Measurements from ENCODE around the gene FAM184B. TPM values are rescaled to one million over a fixed set of nuclear protein-coding genes. Genes with fewer than 3 reads are reported as not detected.
"Not testable (repeated sequence)": the region's sequence is repeated elsewhere in the genome, so short reads cannot be mapped to it uniquely, and the experiment has no call there.

FAM184B gene
- total RNA-seq, 1 experiment from 2014 or later = 0.09 TPM

DNA sequence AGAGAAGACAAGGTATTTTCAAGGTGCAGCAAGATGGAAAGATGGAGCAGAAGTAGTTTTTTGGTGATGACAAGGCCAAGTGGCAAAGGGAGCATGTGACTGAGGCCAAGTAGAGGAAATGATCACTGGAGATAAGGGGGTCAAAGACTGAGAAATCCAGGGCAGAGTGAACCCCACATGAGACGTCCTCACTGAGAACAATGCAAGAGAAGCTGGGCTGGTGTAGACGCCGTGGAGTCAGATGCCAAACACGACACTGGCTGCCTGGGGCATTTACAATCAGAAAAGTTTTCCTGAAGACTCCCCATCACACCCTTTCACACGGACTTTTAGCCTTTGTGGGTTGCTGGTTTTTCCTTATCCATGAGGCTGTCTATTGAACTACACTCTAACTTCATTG, 69.3 kb downstream of the FAM184B start:
- Histone ChIP-seq H4K5ac (ENCODE audit: insufficient read length, low read depth, low read length) (no peak overlapping the region), H3K79me1 (ENCODE audit: insufficient read depth, low read depth, low read length, poor library complexity, severe bottlenecking) (no peaks in the 10 kb centered on the region), H2BK120ac (ENCODE audit: low read depth, low read length, poor library complexity, severe bottlenecking) (no peak overlapping the region), H4K8ac (replicated peaks; ENCODE audit: insufficient read length, low read depth, low read length) (no peak overlapping the region), H3K23ac (ENCODE audit: insufficient read length, low read depth, low read length) (no peak overlapping the region), H3K27ac (ENCODE audit: insufficient read length, low read depth, low read length) (no peak overlapping the region), H2BK5ac (ENCODE audit: insufficient read length, low read length) (no peak overlapping the region), H4K91ac (ENCODE audit: insufficient read length, low read depth, low read length) (no peak overlapping the region), H3K18ac (ENCODE audit: insufficient read length, low read depth, low read length) (no peak overlapping the region), H3K4me2 (ENCODE audit: insufficient read depth, insufficient read length, low read length) (no peak overlapping the region), H4K20me1 (ENCODE audit: control insufficient read depth, insufficient read depth, insufficient read length) (no peaks in the 10 kb centered on the region), H3K23me2 (ENCODE audit: insufficient read length, low read depth, low read length, poor library complexity, severe bottlenecking) (no peaks in the 10 kb centered on the region), H2BK15ac (ENCODE audit: low read depth, low read length) (no peak overlapping the region), H3T11ph (ENCODE audit: low read length) (no peak overlapping the region), H3K4ac (ENCODE audit: low read depth, low read length) (no peak overlapping the region), H3K9me3 (ENCODE audit: control insufficient read depth, low read depth, low read length) (no peaks in the 10 kb centered on the region), H3K9ac (ENCODE audit: extremely low read depth, insufficient read length, low read length) (no peak overlapping the region), H3K27me3 (ENCODE audit: insufficient read depth, low read length) (no peaks in the 10 kb centered on the region), H3K4me1 (ENCODE audit: insufficient read depth, low read length) (no peaks in the 10 kb centered on the region), H2AFZ (ENCODE audit: low read length) (no peak overlapping the region), H2BK20ac (ENCODE audit: low read depth, low read length, poor library complexity, severe bottlenecking) (no peak overlapping the region), H3K56ac (ENCODE audit: insufficient read length, low read depth, low read length) (no peak overlapping the region), H3K79me2 (ENCODE audit: insufficient read depth, low read length) (no peaks in the 10 kb centered on the region), H2BK12ac (ENCODE audit: insufficient read length, low read depth, low read length) (no peak overlapping the region), H3K14ac (ENCODE audit: insufficient read depth, low read length) (no peak overlapping the region), H2AK5ac (ENCODE audit: insufficient read length, low read length) (no peak overlapping the region)
- Mint-ChIP-seq H3K27ac (no peak overlapping the region), H3K4me3 (no peak overlapping the region), H3K27me3 (ENCODE audit: low read depth) (peaks cover 6% of the 10 kb centered on the region), H3K9me3 (no peaks in the 10 kb centered on the region), H3K36me3 (ENCODE audit: insufficient read depth in 1 of 3, low read depth in 3 of 3) (no peaks in the 10 kb centered on the region), H3K4me1 (peaks cover 0 to 3% of the 10 kb centered on the region in 2 experiments; a peak in 1 of 4 replicates)
- DNase-seq = no peak
- WGBS (ENCODE audit: extremely low coverage, insufficient read length, low lambda C conversion rate) = no CpG with 5 or more reads among the region's 5 CpGs
- TF ChIP-seq, protein P1, sequence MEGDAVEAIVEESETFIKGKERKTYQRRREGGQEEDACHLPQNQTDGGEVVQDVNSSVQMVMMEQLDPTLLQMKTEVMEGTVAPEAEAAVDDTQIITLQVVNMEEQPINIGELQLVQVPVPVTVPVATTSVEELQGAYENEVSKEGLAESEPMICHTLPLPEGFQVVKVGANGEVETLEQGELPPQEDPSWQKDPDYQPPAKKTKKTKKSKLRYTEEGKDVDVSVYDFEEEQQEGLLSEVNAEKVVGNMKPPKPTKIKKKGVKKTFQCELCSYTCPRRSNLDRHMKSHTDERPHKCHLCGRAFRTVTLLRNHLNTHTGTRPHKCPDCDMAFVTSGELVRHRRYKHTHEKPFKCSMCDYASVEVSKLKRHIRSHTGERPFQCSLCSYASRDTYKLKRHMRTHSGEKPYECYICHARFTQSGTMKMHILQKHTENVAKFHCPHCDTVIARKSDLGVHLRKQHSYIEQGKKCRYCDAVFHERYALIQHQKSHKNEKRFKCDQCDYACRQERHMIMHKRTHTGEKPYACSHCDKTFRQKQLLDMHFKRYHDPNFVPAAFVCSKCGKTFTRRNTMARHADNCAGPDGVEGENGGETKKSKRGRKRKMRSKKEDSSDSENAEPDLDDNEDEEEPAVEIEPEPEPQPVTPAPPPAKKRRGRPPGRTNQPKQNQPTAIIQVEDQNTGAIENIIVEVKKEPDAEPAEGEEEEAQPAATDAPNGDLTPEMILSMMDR (conservative IDR thresholded peaks at IDR 0.05) = no peak

DNA sequence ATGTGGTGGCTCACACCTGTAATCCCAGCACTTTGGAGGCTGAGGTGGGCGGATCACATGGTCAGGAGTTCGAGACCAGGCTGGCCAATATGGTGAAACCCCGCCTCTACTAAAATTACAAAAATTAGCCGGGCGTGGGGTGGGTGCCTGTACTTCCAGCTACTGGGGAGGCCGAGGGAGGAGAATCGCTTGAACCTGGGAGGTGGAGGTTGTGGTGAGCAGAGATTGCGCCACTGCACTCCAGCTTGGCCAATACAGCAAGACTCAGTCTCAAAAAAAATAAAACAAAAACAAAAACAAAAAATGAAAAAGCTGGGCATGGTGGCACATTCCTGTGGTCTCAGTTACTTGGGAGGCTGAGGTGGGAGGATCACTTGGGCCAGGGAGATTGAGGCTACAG, 70.2 kb downstream of the FAM184B start:
- not testable (repeated sequence) for H2BK12ac ChIP-seq (ENCODE audit: insufficient read length, low read depth, low read length); H3K4me2 ChIP-seq (ENCODE audit: insufficient read depth, insufficient read length, low read length); H4K91ac ChIP-seq (ENCODE audit: insufficient read length, low read depth, low read length); H3K18ac ChIP-seq (ENCODE audit: insufficient read length, low read depth, low read length); H3K79me2 ChIP-seq (ENCODE audit: insufficient read depth, low read length); H3K14ac ChIP-seq (ENCODE audit: insufficient read depth, low read length); H3K56ac ChIP-seq (ENCODE audit: insufficient read length, low read depth, low read length); H2BK120ac ChIP-seq (ENCODE audit: low read depth, low read length, poor library complexity, severe bottlenecking); H3K27me3 Mint-ChIP-seq (ENCODE audit: low read depth); DNase-seq; H3K9me3 ChIP-seq (ENCODE audit: control insufficient read depth, low read depth, low read length); H3K36me3 Mint-ChIP-seq (ENCODE audit: insufficient read depth in 1 of 3, low read depth in 3 of 3); H3K4me1 Mint-ChIP-seq; H3K23ac ChIP-seq (ENCODE audit: insufficient read length, low read depth, low read length); H3K9me3 Mint-ChIP-seq; H4K5ac ChIP-seq (ENCODE audit: insufficient read length, low read depth, low read length); H4K8ac ChIP-seq (replicated peaks; ENCODE audit: insufficient read length, low read depth, low read length); H3K23me2 ChIP-seq (ENCODE audit: insufficient read length, low read depth, low read length, poor library complexity, severe bottlenecking); H2BK20ac ChIP-seq (ENCODE audit: low read depth, low read length, poor library complexity, severe bottlenecking); H2BK5ac ChIP-seq (ENCODE audit: insufficient read length, low read length); H3K27ac ChIP-seq (ENCODE audit: insufficient read length, low read depth, low read length); H3T11ph ChIP-seq (ENCODE audit: low read length); H2BK15ac ChIP-seq (ENCODE audit: low read depth, low read length); H4K20me1 ChIP-seq (ENCODE audit: control insufficient read depth, insufficient read depth, insufficient read length); H3K4ac ChIP-seq (ENCODE audit: low read depth, low read length); H3K4me3 Mint-ChIP-seq; H2AFZ ChIP-seq (ENCODE audit: low read length); H2AK5ac ChIP-seq (ENCODE audit: insufficient read length, low read length); H3K4me1 ChIP-seq (ENCODE audit: insufficient read depth, low read length); H3K79me1 ChIP-seq (ENCODE audit: insufficient read depth, low read depth, low read length, poor library complexity, severe bottlenecking); H3K9ac ChIP-seq (ENCODE audit: extremely low read depth, insufficient read length, low read length); H3K27me3 ChIP-seq (ENCODE audit: insufficient read depth, low read length); H3K27ac Mint-ChIP-seq
- WGBS (ENCODE audit: extremely low coverage, insufficient read length, low lambda C conversion rate) = no CpG with 5 or more reads among the region's 8 CpGs
